MCF 10A (cell line): Measurements from ENCODE around the gene CTBP2. TPM values are rescaled to one million over a fixed set of nuclear protein-coding genes. Genes with fewer than 3 reads are reported as not detected.

Experiments
- BruUV-seq: library from RNA; stranded (reverse); fragments of 400-500 nt; replicated peaks from 2 replicates; lab custom pipeline; 2021; lab: Mats Ljungman, UMichigan
- CTCF ChIA-PET: fragments of 300-600 bp; sonication (Branson Sonifier 250); formaldehyde crosslinking; extraction: SDS; loops from one replicate; lab custom pipeline; 2021; ENCODE audit warnings: antibody characterized with exemption, inconsistent platforms; lab: Yijun Ruan, JAX
- POLR2A ChIA-PET: fragments of 300-600, 350-650 bp; sonication (Branson Sonifier 250); formaldehyde crosslinking; extraction: SDS; loops from one replicate; lab custom pipeline; 2020; ENCODE audit warnings: antibody characterized with exemption, inconsistent platforms; lab: Yijun Ruan, JAX
- DNase-seq: peaks from one replicate; pipeline ENCODE4 v3.0.0-alpha.2; 2018; ENCODE audit not compliant: unreplicated experiment
- H3K27ac Mint-ChIP-seq: one replicate; pipeline ENCODE4 v1.8.0; 2022; ENCODE audit warnings: mild to moderate bottlenecking, low read depth, mixed read lengths; ENCODE audit not compliant: unreplicated experiment
- H3K27me3 Mint-ChIP-seq: one replicate; pipeline ENCODE4 v1.8.0; 2022; ENCODE audit warnings: mixed read lengths; ENCODE audit not compliant: insufficient read depth, unreplicated experiment
- H3K36me3 Mint-ChIP-seq: one replicate; pipeline ENCODE4 v1.8.0; 2022; ENCODE audit warnings: mild to moderate bottlenecking, moderate library complexity, mixed read lengths; ENCODE audit not compliant: insufficient read depth, unreplicated experiment
- H3K4me1 Mint-ChIP-seq: one replicate; pipeline ENCODE4 v1.8.0; 2022; ENCODE audit warnings: mixed read lengths; ENCODE audit not compliant: insufficient read depth, unreplicated experiment
- H3K4me3 Mint-ChIP-seq: one replicate; pipeline ENCODE4 v1.8.0; 2022; ENCODE audit warnings: mild to moderate bottlenecking, moderate library complexity, mixed read lengths; ENCODE audit not compliant: unreplicated experiment
- H3K9me3 Mint-ChIP-seq: one replicate; pipeline ENCODE4 v1.8.0; 2022; ENCODE audit warnings: mixed read lengths; ENCODE audit not compliant: unreplicated experiment
- CTCF ChIP-seq: fragments of 200-600 bp; IDR thresholded peaks from one replicate; pipeline ENCODE4 v1.8.0; 2022; ENCODE audit warnings: antibody characterized with exemption, mild to moderate bottlenecking; ENCODE audit not compliant: unreplicated experiment
- intact Hi-C: fragments of 100-400 bp; cut with micrococcal nuclease; formaldehyde crosslinking; loops from 2 replicates; pipeline ENCODE4 v1.14.1; 2022
- total RNA-seq: library from RNA; stranded (reverse); gene quantifications from 2 replicates; pipeline ENCODE4 v1.2.3, GENCODE V29; 2022

Gene CTBP2
- total RNA-seq, 1 experiment from 2014 or later: 152 TPM

DNA sequence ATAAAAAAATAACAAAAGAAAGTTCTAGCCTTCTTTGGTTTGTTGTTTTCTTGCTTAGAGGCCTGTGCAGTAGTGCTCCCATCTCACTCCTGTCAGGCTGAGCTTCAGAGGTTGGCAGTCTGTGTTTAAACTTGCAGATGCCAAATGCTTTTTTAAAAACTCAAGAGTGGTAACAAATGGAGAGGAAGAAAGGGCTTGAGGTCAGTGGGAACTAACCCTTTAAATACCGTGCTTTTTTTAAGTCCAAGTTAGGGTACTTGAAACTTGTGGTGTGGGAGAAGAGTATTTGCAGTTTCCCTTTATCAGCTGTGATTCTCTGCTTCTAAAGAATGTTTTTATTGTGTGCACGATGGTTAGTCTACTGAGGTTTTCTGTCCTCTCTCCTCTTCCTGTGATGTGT is 189.1 kb downstream of the CTBP2 start:
- BruUV-seq: no TSS peak

GRCh38 chr10:124967255-124967654 is 193.1 kb downstream of the CTBP2 start:
- Mint-ChIP-seq H3K27ac (no peak overlapping the region), H3K9me3 (no peaks in the 10 kb centered on the region), H3K4me1 (no peaks in the 10 kb centered on the region), H3K36me3 (peaks cover 56% of the 10 kb centered on the region), H3K27me3 (no peaks in the 10 kb centered on the region), H3K4me3 (no peak overlapping the region)
- ChIA-PET POLR2A (no interaction called here), CTCF (no interaction called here)
- no peak for DNase-seq
- intact Hi-C loops: no loop called here
- no peak for TF ChIP-seq CTCF
- BruUV-seq: no TSS peak

More for the DNA sequence above, 189.1 kb downstream of the CTBP2 start:
- peaks cover 71% of the 10 kb centered on the region for H3K36me3 Mint-ChIP-seq
- ChIA-PET POLR2A (interaction anchor here (1.0 kb wide), 1 partner anchor 9 kb away, joined by 4 read pairs; no protein-coding TSS in a partner anchor), CTCF (no interaction called here)
- H3K27ac Mint-ChIP-seq: no peak overlapping the region
- TF ChIP-seq CTCF: no peak
- H3K4me3 Mint-ChIP-seq: no peak overlapping the region
- intact Hi-C loops: no loop called here
- no peaks in the 10 kb centered on the region for H3K4me1 Mint-ChIP-seq
- DNase-seq: no peak
- no peaks in the 10 kb centered on the region for H3K27me3 Mint-ChIP-seq
- H3K9me3 Mint-ChIP-seq: no peaks in the 10 kb centered on the region

DNA sequence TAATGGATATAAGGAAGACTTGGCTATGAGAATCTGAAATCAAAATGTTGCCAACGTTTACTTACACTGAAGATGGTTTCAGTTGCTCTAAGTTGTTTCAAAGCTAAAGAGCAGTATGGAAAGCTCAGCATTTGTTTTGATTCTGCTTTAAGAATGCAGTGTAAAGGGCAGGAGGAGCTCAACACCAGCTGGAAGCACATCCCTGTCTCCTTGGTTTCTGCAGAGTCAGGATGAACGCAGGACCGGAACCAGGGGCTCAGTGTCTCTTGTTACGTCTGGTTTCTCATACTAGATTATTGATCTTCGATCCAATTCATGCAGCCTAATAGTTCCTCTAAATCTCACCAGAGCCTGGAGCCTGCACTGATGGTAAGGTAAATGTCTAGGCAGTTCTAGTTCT is 194.4 kb downstream of the CTBP2 start:
- Mint-ChIP-seq H3K27me3 (no peaks in the 10 kb centered on the region), H3K9me3 (no peaks in the 10 kb centered on the region), H3K27ac (no peak overlapping the region), H3K36me3 (peaks cover 66% of the 10 kb centered on the region), H3K4me1 (no peaks in the 10 kb centered on the region), H3K4me3 (no peak overlapping the region)
- no peak for DNase-seq
- intact Hi-C loops: no loop called here
- ChIA-PET POLR2A (interaction anchor here (1.1 to 1.3 kb wide), 2 partner anchors 22 to 49 kb away, joined by 3 read pairs; no protein-coding TSS in a partner anchor), CTCF (no interaction called here)
- TF ChIP-seq CTCF: no peak
- no TSS peak for BruUV-seq

- Mint-ChIP-seq H3K4me1 (no peaks in the 10 kb centered on the region), H3K27me3 (no peaks in the 10 kb centered on the region), H3K9me3 (no peaks in the 10 kb centered on the region), H3K36me3 (peaks cover 48% of the 10 kb centered on the region), H3K4me3 (no peak overlapping the region), H3K27ac (no peak overlapping the region)
- DNase-seq: no peak
- CTCF ChIA-PET: interaction anchor here (0.6 to 1.2 kb wide), 2 partner anchors 28 to 32 kb away, joined by 3 read pairs; no protein-coding TSS in a partner anchor
- intact Hi-C loops: no loop called here
- POLR2A ChIA-PET: interaction anchor here (1.0 kb wide), 1 partner anchor 11 kb away, joined by 3 read pairs; no protein-coding TSS in a partner anchor
- BruUV-seq: no TSS peak
- TF ChIP-seq CTCF: no peak
Observed at GRCh38 chr10:124963866-124964720, 196.3 kb downstream of the CTBP2 start.
